Measurements from ENCODE around the gene TMEM53. TPM values are rescaled to one million over a fixed set of nuclear protein-coding genes. Genes with fewer than 3 reads are reported as not detected.

TMEM53 gene
- total RNA-seq, 2 experiments from 2014 or later = 4.3 to 5.5 TPM

DNA sequence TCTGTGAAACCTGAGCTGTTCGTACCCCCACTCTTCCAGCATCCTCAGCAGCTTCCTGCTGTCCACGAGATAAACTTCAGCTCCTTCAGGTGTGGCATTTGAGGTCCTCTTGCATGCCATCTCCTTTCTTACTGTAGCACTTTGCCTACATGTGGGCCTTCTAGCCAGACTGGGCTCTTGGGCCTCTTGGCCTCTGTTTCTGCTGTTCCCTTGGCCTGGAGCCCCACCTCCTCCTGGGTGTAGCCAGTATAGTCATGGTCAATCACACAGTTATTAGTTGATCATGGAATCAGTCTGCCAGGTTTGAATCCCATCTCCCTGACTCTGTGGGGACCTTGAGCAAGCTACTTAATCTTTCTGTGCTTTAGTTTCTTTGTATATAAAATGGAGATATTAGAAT, 26.4 kb downstream of the TMEM53 start:
- Mint-ChIP-seq H3K4me3 (no peak overlapping the region), H3K4me1 (no peaks in the 10 kb centered on the region), H3K27me3 (no peaks in the 10 kb centered on the region), H3K27ac (no peak overlapping the region), H3K9me3 (ENCODE audit: low read depth) (no peaks in the 10 kb centered on the region), H3K36me3 (ENCODE audit: low read depth) (peaks cover 30% of the 10 kb centered on the region)
- no peak for DNase-seq
- ChIA-PET POLR2A (interaction anchor here (1.1 to 1.7 kb wide), 2 partner anchors 14 to 16 kb away, joined by 3 to 4 read pairs; no protein-coding TSS in a partner anchor), CTCF (interaction anchor here (0.9 to 1.5 kb wide), 3 partner anchors 13 to 36 kb away, joined by 3 read pairs; no protein-coding TSS in a partner anchor)
- ATAC-seq = no peak
- intact Hi-C loops (cut with DNase I, micrococcal nuclease) = no loop called here

DNA sequence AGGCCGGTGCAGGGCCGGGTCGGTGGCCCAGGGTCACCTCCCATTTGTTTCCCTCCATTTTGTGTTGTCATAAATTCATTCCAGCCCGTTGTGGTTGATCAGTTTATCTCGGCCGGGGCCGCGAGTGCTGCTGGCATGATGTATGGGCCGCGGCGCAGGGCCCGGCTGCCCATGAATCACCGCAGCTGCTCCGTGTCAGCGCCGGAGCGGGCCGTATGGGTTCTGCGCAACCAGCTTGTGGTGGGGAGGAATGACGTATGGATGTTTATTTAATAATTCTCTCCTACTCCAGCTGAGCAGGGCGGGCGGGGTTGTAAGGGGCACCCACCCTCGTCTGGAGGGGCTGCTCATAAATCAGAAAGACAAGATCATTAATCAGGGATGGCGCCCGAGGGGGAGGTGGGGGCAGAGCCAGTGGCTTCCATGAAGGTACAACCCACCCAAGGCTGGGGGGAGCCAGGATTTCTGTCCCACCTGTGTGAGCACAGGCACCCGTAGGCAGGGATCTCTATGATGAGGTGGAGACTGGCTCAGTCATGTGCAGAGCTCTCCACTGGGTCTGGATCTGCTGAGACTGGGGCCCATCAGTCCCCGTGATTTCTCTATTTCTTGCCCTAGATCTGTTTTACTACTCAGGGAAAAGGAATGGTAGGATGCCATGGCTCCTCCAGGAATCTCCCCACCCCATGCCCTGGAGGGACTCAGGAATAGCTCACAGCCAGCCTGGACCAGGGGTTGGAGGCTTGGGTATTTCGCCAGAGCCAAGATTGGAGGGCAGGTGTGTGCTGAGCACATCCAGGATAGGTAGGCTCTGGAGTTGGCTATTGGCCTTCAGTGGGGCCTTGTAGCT, 27.8 kb downstream of the TMEM53 start:
- H3K27ac Mint-ChIP-seq = no peak overlapping the region
- no peaks in the 10 kb centered on the region for H3K9me3 Mint-ChIP-seq (ENCODE audit: low read depth)
- POLR2A ChIA-PET = interaction anchor here (0.8 to 1.7 kb wide), 4 partner anchors 13 to 15 kb away, joined by 3 to 4 read pairs (median 3); no protein-coding TSS in a partner anchor
- ATAC-seq (no peak), DNase-seq (no peak)
- CTCF ChIA-PET = interaction anchor here (0.7 to 1.1 kb wide), 4 partner anchors 11 to 847 kb away, joined by 3 to 4 read pairs (median 3); no protein-coding TSS in a partner anchor
- H3K4me3 Mint-ChIP-seq = no peak overlapping the region
- no peaks in the 10 kb centered on the region for H3K4me1 Mint-ChIP-seq
- intact Hi-C loops (cut with DNase I, micrococcal nuclease) = no loop called here
- peaks cover 36% of the 10 kb centered on the region for H3K36me3 Mint-ChIP-seq (ENCODE audit: low read depth)
- H3K27me3 Mint-ChIP-seq = no peaks in the 10 kb centered on the region

DNA sequence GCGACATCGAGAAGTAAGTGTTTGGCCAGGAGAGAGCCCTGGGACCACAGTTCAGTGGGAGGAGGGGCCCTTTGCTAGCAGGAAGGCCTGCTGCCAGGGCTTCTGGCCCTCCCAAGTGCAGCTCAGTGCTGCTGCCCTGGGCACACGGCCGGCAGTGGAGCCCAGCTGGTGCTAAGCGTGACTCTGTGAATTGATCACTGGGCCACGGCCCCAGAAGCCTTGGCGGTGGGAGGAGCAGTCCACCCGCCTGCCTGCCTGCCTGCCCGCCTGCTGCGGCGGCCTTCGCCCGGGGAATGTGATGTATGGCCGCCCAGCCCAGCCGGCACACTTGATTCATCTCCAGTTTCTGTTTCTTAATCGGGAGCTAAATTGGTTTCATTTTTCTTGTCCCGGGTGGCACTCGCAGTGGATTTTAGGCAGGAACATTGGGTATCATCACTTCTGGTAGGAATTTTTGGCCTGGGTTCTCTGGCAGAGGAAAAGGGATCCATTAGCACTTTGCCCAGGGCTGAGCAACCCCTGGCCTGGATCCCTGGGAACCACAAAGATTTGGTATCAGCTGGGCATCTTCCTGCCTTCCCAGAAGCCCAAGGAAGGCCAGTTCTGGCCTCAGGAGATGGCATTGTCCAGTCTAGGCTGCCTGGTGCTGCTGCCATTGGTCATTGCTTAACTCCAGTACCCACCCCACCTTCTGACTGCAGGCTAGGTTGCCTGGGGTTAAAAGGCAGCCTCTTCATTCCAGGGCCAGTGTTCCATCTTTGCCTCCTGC, 28.6 kb downstream of the TMEM53 start:
- CTCF ChIA-PET = interaction anchor here (1.0 kb wide), 1 partner anchor 26 kb away, joined by 4 read pairs; no protein-coding TSS in a partner anchor
- no peak overlapping the region for H3K27ac Mint-ChIP-seq
- peaks cover 37% of the 10 kb centered on the region for H3K36me3 Mint-ChIP-seq (ENCODE audit: low read depth)
- DNase-seq = no peak
- H3K4me1 Mint-ChIP-seq = no peaks in the 10 kb centered on the region
- no peak for ATAC-seq
- no peaks in the 10 kb centered on the region for H3K9me3 Mint-ChIP-seq (ENCODE audit: low read depth)
- intact Hi-C loops (cut with DNase I, micrococcal nuclease) = no loop called here
- no peaks in the 10 kb centered on the region for H3K27me3 Mint-ChIP-seq
- POLR2A ChIA-PET = interaction anchor here (0.8 to 1.2 kb wide), 2 partner anchors 12 to 14 kb away, joined by 3 read pairs; no protein-coding TSS in a partner anchor
- H3K4me3 Mint-ChIP-seq = no peak overlapping the region

DNA sequence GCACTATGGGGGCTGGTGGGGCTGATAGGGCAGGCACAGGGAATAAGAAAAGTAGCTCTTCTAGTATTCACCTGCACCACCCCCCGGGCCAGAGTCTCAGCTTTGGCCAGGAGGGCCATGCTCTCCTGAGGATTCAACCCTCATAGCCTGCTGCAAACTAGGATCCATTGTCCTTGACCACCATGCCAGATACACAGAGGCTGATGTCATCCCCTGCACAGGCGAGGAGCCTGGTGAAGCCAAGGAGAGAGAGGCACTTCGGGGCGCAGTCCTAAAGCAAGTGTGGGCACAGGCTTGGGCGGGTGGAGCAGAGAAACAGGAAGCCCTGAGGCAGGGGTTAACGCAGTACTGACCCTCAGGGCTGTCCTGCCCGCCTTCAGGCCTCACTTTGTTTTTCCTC, 29.5 kb downstream of the TMEM53 start:
- ATAC-seq (no peak), DNase-seq (no peak)
- ChIA-PET CTCF (interaction anchor here (1.0 to 1.3 kb wide), 2 partner anchors 7 to 27 kb away, joined by 4 read pairs; no protein-coding TSS in a partner anchor), POLR2A (no interaction called here)
- Mint-ChIP-seq H3K9me3 (ENCODE audit: low read depth) (no peaks in the 10 kb centered on the region), H3K36me3 (ENCODE audit: low read depth) (peaks cover 34% of the 10 kb centered on the region), H3K4me3 (no peak overlapping the region), H3K4me1 (no peaks in the 10 kb centered on the region), H3K27ac (no peak overlapping the region), H3K27me3 (no peaks in the 10 kb centered on the region)
- intact Hi-C loops (cut with DNase I, micrococcal nuclease) = no loop called here

DNA sequence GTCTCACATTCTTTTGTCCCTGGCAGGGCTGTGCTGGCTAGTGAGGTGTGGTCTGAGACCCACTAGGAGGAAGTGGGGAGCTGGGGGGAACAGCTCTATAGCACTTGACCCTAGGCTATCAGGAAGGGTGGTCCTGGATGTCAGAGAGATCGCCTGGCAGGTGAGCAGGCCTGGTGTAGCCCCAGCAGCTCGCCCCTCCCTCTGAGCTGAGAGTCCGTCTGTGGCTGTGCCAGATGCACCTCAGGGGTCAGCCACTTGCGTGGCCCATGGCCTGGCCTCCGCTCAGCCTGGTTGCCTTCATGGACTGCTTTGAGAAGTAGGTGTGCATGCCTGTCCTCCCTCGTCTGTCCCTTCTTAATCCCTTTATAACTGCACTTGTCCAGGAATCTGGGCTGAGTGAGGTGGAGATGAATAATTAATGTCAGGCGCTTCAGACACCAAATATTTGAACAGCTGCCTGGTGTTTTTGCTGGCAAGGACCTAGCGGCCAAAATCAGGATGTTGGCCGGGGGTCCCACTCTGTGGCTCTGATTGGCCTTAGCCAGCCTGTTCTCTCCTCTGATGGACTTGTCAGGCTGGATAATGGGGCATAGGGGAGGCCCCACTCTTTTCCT, 30.5 kb downstream of the TMEM53 start:
- no peak for ATAC-seq
- no peak overlapping the region for H3K4me3 Mint-ChIP-seq
- H3K9me3 Mint-ChIP-seq (ENCODE audit: low read depth) = no peaks in the 10 kb centered on the region
- intact Hi-C loops (cut with DNase I, micrococcal nuclease) = no loop called here
- ChIA-PET CTCF (interaction anchor here (1.3 kb wide), 1 partner anchor 8 kb away, joined by 4 read pairs; no protein-coding TSS in a partner anchor), POLR2A (interaction anchor here (0.7 kb wide), 1 partner anchor 19 kb away, joined by 3 read pairs; no protein-coding TSS in a partner anchor)
- peaks cover 33% of the 10 kb centered on the region for H3K36me3 Mint-ChIP-seq (ENCODE audit: low read depth)
- no peaks in the 10 kb centered on the region for H3K4me1 Mint-ChIP-seq
- H3K27me3 Mint-ChIP-seq = no peaks in the 10 kb centered on the region
- H3K27ac Mint-ChIP-seq = no peak overlapping the region
- DNase-seq = no peak

DNA sequence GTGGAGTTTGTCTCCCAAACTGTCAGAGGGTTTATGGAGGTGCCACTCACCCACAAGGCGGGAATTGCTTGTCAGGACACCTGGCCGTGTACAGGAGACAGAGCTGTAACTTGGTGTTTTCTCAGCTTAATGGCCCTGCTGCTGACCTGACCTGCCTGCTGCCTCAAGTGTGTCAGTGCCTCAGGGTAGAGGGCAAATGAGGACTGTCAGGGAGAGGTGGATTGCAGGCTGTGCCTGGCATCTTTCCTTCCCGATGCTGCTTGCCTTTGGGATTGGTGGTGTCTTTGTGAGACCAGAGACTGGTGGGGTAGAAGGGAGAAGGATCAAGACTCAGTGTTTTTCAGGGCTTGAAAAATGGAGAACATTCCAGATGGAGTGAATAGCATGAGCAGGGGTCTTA, 31.4 kb downstream of the TMEM53 start:
- Mint-ChIP-seq H3K9me3 (ENCODE audit: low read depth) (no peaks in the 10 kb centered on the region), H3K4me3 (no peak overlapping the region), H3K4me1 (no peaks in the 10 kb centered on the region), H3K27ac (peak overlapping the region; percentile 0), H3K27me3 (no peaks in the 10 kb centered on the region), H3K36me3 (ENCODE audit: low read depth) (peaks cover 38% of the 10 kb centered on the region)
- no peak for DNase-seq
- CTCF ChIA-PET = interaction anchor here (0.6 to 13.0 kb wide), 2 partner anchors 9 to 1376 kb away, joined by 3 to 91 read pairs; no protein-coding TSS in a partner anchor
- intact Hi-C loops (cut with DNase I, micrococcal nuclease) = no loop called here
- ATAC-seq = no peak
- POLR2A ChIA-PET = interaction anchor here (0.7 kb wide), 3 partner anchors 11 to 78 kb away, joined by 3 read pairs; no protein-coding TSS in a partner anchor

DNA sequence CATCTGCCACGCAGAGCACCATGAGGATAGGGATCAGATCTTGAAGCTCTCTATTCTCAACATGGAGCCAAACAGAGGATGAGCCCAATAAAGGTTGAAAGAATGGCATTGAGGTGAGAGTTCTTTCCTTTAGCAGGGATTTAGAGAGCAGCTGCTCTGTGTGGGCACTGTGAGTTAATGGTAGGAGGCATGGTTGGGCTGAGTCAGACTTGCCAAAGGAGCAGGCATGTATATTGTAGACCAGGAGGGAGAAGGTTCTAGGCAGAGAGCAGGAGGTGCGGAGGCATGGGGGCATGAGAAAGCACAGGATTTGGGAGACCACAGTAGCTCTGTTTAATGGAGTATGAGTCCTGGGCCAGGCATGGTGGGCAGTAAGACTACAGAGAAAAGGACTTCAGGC, 32.0 kb downstream of the TMEM53 start:
- no peaks in the 10 kb centered on the region for H3K27me3 Mint-ChIP-seq
- H3K4me3 Mint-ChIP-seq = no peak overlapping the region
- no peaks in the 10 kb centered on the region for H3K9me3 Mint-ChIP-seq (ENCODE audit: low read depth)
- H3K36me3 Mint-ChIP-seq (ENCODE audit: low read depth) = peaks cover 40% of the 10 kb centered on the region
- intact Hi-C loops (cut with DNase I, micrococcal nuclease) = no loop called here
- ChIA-PET CTCF (interaction anchor here (0.6 to 13.0 kb wide), 3 partner anchors 10 to 1376 kb away, joined by 3 to 91 read pairs (median 4); no protein-coding TSS in a partner anchor), POLR2A (interaction anchor here (0.5 to 1.1 kb wide), 5 partner anchors 10 to 1270 kb away, joined by 3 to 6 read pairs (median 3); no protein-coding TSS in a partner anchor)
- peak overlapping the region; percentile 26 for H3K27ac Mint-ChIP-seq
- H3K4me1 Mint-ChIP-seq = no peaks in the 10 kb centered on the region
- DNase-seq (no peak), ATAC-seq (no peak)

DNA sequence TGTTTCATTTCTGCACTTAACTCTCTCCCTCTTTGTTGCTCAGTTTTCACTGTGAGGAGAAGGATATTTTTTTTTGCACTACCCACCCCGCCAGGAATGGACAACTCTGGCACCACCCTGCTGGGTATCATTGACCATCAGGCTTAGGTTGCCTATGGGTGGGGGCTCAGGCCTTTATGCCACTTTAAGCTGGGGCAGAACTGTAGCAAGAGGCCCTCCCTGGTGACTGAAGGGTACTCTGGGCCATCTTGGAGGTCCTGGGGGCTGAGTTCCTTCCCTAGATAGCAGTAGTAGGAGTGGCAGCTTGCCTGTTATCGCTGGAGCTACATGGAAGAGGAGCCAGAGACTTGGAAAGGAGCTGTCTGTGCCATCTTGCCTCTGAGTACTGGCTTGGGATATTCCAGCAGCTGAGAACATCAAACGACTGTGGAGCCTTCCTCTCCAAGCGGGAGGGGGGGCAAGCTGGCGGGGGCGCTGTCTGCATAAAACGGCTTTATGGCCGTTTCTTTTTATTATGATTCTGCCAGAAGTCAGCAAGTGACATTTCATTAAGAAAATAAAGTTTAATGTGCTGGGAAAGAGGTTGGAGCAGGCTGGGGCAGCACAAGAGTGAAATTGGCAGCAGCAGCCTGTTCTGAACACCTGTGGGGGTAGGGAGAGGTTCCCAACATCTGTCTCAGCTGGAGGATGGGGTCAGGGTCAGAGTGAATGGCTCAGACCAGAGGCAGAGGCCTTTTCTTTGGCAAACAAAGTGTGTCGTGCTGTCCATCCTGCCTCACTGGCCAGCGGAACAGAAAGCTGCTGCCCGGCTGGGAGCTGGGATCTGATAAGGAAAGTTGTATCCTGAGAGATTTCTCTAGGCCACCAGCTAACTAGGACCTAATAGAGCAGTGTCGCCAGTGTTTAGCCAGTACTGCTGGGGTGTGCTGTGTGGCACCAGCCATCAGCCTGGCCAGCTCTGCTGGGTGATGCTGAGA, 32.9 kb downstream of the TMEM53 start:
- H3K27ac Mint-ChIP-seq = no peak overlapping the region
- intact Hi-C loops (cut with DNase I, micrococcal nuclease) = no loop called here

DNA sequence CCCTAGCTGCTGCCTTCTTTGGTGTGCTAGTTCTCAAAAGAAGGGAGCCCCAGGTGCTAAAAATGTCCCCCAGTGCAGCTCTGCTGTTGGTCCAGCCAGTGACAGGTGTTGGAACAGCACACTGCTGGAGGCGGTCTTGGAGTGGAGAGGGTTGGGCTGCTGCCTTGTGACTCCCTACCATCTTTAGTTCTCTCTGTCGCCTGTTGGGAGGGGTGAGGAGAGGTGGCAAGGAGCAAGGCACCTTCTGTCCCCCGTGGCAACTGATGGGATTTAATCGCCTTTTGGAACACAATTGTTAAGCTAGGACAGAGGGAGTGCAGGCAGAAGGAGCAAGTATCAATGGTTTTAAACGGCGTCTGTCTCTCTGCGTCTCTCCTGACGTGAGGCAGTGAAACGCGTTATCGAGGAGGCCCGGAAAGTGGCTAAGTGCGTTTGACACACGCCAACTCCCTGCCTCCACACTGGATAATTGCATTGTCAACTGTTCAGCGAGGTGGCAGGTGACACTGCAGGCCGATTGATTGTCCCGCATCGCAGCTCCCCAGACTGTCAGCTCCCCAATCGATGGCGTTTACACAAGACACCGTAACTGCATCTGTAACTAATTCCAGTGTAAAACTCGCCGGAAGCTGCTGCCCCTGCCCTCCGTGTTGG, 34.0 kb downstream of the TMEM53 start:
- POLR2A ChIA-PET = no interaction called here

More for the DNA sequence above, 32.9 kb downstream of the TMEM53 start:
- ATAC-seq = no peak
- Mint-ChIP-seq H3K4me3 (no peak overlapping the region), H3K9me3 (ENCODE audit: low read depth) (no peaks in the 10 kb centered on the region), H3K27me3 (no peaks in the 10 kb centered on the region), H3K36me3 (ENCODE audit: low read depth) (peaks cover 47% of the 10 kb centered on the region), H3K4me1 (no peaks in the 10 kb centered on the region)
- CTCF ChIA-PET = interaction anchor here (0.6 to 13.0 kb wide), 5 partner anchors 11 to 519 kb away, joined by 3 to 91 read pairs (median 4); no protein-coding TSS in a partner anchor
- POLR2A ChIA-PET = interaction anchor here (0.6 to 1.1 kb wide), 3 partner anchors 9 to 178 kb away, joined by 3 to 5 read pairs (median 4); no protein-coding TSS in a partner anchor
- no peak for DNase-seq

More for the DNA sequence above, 34.0 kb downstream of the TMEM53 start:
- Mint-ChIP-seq H3K27me3 (no peaks in the 10 kb centered on the region), H3K27ac (no peak overlapping the region), H3K4me3 (no peak overlapping the region), H3K36me3 (ENCODE audit: low read depth) (peaks cover 57% of the 10 kb centered on the region), H3K9me3 (ENCODE audit: low read depth) (no peaks in the 10 kb centered on the region), H3K4me1 (peaks cover 3% of the 10 kb centered on the region)
- no peak for ATAC-seq
- intact Hi-C loops (cut with DNase I, micrococcal nuclease) = no loop called here
- no peak for DNase-seq
- CTCF ChIA-PET = interaction anchor here (0.5 to 13.0 kb wide), 2 partner anchors 12 to 107 kb away, joined by 5 to 91 read pairs; no protein-coding TSS in a partner anchor

Measured in activated CD4-positive, alpha-beta T cell treated with anti-CD3 and anti-CD28 coated beads for 36 hours (primary cell).